Measurements from ENCODE around the gene IFITM2.

DNA sequence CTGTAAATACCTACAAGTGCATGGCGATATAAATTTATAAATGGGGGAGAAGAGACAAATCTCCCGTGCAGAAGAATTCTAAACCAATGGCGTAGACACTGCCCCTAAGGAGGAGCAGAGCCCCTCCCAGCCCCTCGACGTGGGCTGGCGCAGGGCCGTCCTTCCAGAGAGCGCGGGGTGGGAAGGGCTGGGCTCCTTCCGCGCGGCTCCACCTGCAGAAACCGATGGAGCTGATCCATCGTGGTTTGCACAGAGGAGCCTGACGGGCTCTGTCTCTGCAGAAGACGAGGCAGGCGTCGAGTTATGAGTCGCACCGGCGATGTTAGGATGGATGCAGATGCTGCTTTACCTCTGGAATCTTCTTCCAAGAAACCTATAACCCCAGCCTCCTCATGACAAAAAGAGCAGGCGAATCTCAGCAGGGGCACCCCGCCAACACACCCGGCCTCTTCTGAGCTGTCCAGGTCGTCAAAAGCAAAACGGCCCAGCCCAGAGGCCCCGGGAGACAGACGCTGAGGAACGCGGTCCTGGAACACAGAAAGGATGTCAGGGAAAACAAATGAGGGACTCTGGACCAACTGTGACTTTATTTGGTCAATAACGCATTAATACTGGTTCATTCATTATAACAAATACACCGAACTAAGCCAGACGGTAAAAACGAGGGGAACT lies 50.6 kb downstream of the IFITM2 start:
- TF ChIP-seq, protein P1, sequence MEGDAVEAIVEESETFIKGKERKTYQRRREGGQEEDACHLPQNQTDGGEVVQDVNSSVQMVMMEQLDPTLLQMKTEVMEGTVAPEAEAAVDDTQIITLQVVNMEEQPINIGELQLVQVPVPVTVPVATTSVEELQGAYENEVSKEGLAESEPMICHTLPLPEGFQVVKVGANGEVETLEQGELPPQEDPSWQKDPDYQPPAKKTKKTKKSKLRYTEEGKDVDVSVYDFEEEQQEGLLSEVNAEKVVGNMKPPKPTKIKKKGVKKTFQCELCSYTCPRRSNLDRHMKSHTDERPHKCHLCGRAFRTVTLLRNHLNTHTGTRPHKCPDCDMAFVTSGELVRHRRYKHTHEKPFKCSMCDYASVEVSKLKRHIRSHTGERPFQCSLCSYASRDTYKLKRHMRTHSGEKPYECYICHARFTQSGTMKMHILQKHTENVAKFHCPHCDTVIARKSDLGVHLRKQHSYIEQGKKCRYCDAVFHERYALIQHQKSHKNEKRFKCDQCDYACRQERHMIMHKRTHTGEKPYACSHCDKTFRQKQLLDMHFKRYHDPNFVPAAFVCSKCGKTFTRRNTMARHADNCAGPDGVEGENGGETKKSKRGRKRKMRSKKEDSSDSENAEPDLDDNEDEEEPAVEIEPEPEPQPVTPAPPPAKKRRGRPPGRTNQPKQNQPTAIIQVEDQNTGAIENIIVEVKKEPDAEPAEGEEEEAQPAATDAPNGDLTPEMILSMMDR (conservative IDR thresholded peaks at IDR 0.05; ENCODE audit: low read depth in 2 of 2) = no peak
- TF ChIP-seq, protein P2, sequence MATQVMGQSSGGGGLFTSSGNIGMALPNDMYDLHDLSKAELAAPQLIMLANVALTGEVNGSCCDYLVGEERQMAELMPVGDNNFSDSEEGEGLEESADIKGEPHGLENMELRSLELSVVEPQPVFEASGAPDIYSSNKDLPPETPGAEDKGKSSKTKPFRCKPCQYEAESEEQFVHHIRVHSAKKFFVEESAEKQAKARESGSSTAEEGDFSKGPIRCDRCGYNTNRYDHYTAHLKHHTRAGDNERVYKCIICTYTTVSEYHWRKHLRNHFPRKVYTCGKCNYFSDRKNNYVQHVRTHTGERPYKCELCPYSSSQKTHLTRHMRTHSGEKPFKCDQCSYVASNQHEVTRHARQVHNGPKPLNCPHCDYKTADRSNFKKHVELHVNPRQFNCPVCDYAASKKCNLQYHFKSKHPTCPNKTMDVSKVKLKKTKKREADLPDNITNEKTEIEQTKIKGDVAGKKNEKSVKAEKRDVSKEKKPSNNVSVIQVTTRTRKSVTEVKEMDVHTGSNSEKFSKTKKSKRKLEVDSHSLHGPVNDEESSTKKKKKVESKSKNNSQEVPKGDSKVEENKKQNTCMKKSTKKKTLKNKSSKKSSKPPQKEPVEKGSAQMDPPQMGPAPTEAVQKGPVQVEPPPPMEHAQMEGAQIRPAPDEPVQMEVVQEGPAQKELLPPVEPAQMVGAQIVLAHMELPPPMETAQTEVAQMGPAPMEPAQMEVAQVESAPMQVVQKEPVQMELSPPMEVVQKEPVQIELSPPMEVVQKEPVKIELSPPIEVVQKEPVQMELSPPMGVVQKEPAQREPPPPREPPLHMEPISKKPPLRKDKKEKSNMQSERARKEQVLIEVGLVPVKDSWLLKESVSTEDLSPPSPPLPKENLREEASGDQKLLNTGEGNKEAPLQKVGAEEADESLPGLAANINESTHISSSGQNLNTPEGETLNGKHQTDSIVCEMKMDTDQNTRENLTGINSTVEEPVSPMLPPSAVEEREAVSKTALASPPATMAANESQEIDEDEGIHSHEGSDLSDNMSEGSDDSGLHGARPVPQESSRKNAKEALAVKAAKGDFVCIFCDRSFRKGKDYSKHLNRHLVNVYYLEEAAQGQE (IDR thresholded peaks at IDR 0.05; ENCODE audit: unreplicated experiment) = no peak
- no peak for TF ChIP-seq EZH2 (IDR thresholded peaks at IDR 0.05; ENCODE audit: low read depth, unreplicated experiment)
- no peak for TF ChIP-seq ZNF114 (CRISPR knock-in tag; IDR thresholded peaks at IDR 0.05)
- TF ChIP-seq EZH2phosphoT487 (IDR thresholded peaks at IDR 0.05; ENCODE audit: unreplicated experiment) = no peak
- no peak for TF ChIP-seq JUNB (IDR thresholded peaks at IDR 0.05; ENCODE audit: unreplicated experiment)
- TF ChIP-seq POLR2AphosphoS5 (IDR thresholded peaks at IDR 0.05; ENCODE audit: low read depth) = no peak
- TF ChIP-seq, protein P3, sequence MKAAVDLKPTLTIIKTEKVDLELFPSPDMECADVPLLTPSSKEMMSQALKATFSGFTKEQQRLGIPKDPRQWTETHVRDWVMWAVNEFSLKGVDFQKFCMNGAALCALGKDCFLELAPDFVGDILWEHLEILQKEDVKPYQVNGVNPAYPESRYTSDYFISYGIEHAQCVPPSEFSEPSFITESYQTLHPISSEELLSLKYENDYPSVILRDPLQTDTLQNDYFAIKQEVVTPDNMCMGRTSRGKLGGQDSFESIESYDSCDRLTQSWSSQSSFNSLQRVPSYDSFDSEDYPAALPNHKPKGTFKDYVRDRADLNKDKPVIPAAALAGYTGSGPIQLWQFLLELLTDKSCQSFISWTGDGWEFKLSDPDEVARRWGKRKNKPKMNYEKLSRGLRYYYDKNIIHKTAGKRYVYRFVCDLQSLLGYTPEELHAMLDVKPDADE (IDR thresholded peaks at IDR 0.05) = no peak
- TF ChIP-seq CREB1 (CRISPR knock-in tag; IDR thresholded peaks at IDR 0.05; ENCODE audit: low read depth) = no peak
- TF ChIP-seq STAT1 (IDR thresholded peaks at IDR 0.05; ENCODE audit: unreplicated experiment) = no peak
- TF ChIP-seq NANOG (IDR thresholded peaks at IDR 0.05; ENCODE audit: borderline replicate concordance) = no peak
- TF ChIP-seq, protein P4, sequence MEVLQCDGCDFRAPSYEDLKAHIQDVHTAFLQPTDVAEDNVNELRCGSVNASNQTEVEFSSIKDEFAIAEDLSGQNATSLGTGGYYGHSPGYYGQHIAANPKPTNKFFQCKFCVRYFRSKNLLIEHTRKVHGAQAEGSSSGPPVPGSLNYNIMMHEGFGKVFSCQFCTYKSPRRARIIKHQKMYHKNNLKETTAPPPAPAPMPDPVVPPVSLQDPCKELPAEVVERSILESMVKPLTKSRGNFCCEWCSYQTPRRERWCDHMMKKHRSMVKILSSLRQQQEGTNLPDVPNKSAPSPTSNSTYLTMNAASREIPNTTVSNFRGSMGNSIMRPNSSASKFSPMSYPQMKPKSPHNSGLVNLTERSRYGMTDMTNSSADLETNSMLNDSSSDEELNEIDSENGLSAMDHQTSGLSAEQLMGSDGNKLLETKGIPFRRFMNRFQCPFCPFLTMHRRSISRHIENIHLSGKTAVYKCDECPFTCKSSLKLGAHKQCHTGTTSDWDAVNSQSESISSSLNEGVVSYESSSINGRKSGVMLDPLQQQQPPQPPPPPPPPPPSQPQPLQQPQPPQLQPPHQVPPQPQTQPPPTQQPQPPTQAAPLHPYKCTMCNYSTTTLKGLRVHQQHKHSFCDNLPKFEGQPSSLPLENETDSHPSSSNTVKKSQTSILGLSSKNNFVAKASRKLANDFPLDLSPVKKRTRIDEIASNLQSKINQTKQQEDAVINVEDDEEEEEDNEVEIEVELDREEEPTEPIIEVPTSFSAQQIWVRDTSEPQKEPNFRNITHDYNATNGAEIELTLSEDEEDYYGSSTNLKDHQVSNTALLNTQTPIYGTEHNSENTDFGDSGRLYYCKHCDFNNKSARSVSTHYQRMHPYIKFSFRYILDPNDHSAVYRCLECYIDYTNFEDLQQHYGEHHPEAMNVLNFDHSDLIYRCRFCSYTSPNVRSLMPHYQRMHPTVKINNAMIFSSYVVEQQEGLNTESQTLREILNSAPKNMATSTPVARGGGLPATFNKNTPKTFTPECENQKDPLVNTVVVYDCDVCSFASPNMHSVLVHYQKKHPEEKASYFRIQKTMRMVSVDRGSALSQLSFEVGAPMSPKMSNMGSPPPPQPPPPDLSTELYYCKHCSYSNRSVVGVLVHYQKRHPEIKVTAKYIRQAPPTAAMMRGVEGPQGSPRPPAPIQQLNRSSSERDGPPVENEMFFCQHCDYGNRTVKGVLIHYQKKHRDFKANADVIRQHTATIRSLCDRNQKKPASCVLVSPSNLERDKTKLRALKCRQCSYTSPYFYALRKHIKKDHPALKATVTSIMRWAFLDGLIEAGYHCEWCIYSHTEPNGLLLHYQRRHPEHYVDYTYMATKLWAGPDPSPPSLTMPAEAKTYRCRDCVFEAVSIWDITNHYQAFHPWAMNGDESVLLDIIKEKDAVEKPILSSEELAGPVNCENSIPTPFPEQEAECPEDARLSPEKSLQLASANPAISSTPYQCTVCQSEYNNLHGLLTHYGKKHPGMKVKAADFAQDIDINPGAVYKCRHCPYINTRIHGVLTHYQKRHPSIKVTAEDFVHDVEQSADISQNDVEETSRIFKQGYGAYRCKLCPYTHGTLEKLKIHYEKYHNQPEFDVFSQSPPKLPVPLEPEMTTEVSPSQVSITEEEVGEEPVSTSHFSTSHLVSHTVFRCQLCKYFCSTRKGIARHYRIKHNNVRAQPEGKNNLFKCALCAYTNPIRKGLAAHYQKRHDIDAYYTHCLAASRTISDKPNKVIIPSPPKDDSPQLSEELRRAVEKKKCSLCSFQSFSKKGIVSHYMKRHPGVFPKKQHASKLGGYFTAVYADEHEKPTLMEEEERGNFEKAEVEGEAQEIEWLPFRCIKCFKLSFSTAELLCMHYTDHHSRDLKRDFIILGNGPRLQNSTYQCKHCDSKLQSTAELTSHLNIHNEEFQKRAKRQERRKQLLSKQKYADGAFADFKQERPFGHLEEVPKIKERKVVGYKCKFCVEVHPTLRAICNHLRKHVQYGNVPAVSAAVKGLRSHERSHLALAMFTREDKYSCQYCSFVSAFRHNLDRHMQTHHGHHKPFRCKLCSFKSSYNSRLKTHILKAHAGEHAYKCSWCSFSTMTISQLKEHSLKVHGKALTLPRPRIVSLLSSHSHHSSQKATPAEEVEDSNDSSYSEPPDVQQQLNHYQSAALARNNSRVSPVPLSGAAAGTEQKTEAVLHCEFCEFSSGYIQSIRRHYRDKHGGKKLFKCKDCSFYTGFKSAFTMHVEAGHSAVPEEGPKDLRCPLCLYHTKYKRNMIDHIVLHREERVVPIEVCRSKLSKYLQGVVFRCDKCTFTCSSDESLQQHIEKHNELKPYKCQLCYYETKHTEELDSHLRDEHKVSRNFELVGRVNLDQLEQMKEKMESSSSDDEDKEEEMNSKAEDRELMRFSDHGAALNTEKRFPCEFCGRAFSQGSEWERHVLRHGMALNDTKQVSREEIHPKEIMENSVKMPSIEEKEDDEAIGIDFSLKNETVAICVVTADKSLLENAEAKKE (CRISPR knock-in tag; IDR thresholded peaks at IDR 0.05) = no peak
- no peak for TF ChIP-seq ZNF331 (CRISPR knock-in tag; IDR thresholded peaks at IDR 0.05; ENCODE audit: low read depth)
